ENCODE data around the gene SLC7A5. TPM values are rescaled to one million over a fixed set of nuclear protein-coding genes. Genes with fewer than 3 reads are reported as not detected.
"Not testable (repeated sequence)": the region's sequence is repeated elsewhere in the genome, so short reads cannot be mapped to it uniquely, and the experiment has no call there.

The SLC7A5 gene
- total RNA-seq, 6 donors from 2014 or later = 4.7 to 20.4 (median 8.5) TPM

- H3K4me3 ChIP-seq = peak overlapping the region; percentile 18 to 60 (median 58)
- not testable (repeated sequence) for H3K9me3 ChIP-seq, H3K27me3 ChIP-seq, H3K36me3 ChIP-seq
- WGBS, 2 donors = 11% methylated on average over 32 to 35 of the region's 37 CpGs
- H3K4me1 ChIP-seq = peaks cover 9 to 36% (median 29%) of the 10 kb centered on the region in 4 donors
- ATAC-seq (ENCODE audit: low FRiP score in 2 of 2) (peak; percentile 52 to 68), DNase-seq (peak in 1 of 2 donors; percentile 81)
- TF ChIP-seq POLR2A (IDR thresholded peaks at IDR 0.05) = peak in 1 of 4 donors; percentile 21
- peak overlapping the region in 3 of 4 donors; percentile 40 to 66 (median 64) for H3K27ac ChIP-seq
Measured at GRCh38 chr16:87868254-87869029, 865 bp downstream of the SLC7A5 start.

GRCh38 chr16:87865902-87866555, 3.3 kb downstream of the SLC7A5 start:
- not testable (repeated sequence) for DNase-seq; H3K4me3 ChIP-seq; ATAC-seq (ENCODE audit: low FRiP score in 2 of 2); H3K36me3 ChIP-seq; H3K9me3 ChIP-seq; H3K27me3 ChIP-seq
- 75 to 81% methylated on average over 16 of the region's 16 CpGs for WGBS, 2 donors
- Histone ChIP-seq H3K27ac (peak overlapping the region in 1 of 4 donors; percentile 39), H3K4me1 (peaks cover 5 to 22% (median 16%) of the 10 kb centered on the region in 4 donors)

DNA sequence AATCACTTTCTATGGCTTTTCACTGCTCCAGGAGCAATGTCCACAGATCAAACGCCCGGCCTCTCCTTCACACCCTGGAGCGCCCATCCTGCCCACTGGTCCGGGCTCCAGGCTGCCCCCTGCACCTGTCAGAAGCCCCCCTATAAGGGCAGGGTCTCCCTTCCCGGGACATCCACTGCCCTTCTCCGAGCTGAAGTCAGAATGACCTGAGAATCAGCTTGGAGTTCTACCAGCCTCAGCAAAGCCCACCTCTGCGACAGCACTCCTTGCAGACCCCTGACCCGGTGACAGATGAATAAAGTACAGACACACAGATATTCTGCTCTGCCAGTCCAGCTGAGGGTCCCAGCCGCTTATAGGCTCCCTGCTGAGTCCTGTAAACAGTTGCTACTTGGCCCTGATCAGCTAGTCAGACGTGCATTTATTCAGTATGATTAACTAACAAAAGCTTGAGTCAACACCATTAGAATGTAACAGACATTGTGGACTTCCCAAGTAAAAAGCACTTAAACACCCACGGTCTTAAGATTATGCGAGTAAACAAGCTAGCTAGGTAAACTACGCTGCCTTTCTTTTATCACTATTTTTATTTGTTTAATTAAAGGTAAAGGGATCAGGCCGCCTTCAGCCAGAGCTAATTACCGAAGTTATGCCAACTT, 4.8 kb downstream of the SLC7A5 start:
- Histone ChIP-seq H3K36me3 (no peaks in the 10 kb centered on the region), H3K27me3 (no peaks in the 10 kb centered on the region), H3K4me3 (no peak overlapping the region), H3K4me1 (peaks cover 4 to 18% (median 12%) of the 10 kb centered on the region in 4 donors), H3K9me3 (peaks cover 0 to under 1% (median 0%) of the 10 kb centered on the region in 4 donors), H3K27ac (no peak overlapping the region)
- 77 to 81% methylated on average over 15 of the region's 15 CpGs for WGBS, 2 donors
- TF ChIP-seq POLR2A (IDR thresholded peaks at IDR 0.05) = no peak
- TF ChIP-seq EP300 (IDR thresholded peaks at IDR 0.05) = no peak
- no peak for TF ChIP-seq CTCF (IDR thresholded peaks at IDR 0.05)
- no peak for TF ChIP-seq POLR2AphosphoS5 (IDR thresholded peaks at IDR 0.05)
- ATAC-seq (ENCODE audit: low FRiP score in 2 of 2) (no peak), DNase-seq (no peak)

GRCh38 chr16:87863327-87863635, 6.0 kb downstream of the SLC7A5 start:
- not testable (repeated sequence) for H3K27me3 ChIP-seq; ATAC-seq (ENCODE audit: low FRiP score in 2 of 2); H3K27ac ChIP-seq; H3K4me3 ChIP-seq; H3K36me3 ChIP-seq; DNase-seq; H3K9me3 ChIP-seq
- 87 to 91% methylated on average over 8 to 9 of the region's 9 CpGs for WGBS, 2 donors
- peaks cover 0 to 19% (median 2%) of the 10 kb centered on the region in 4 donors for H3K4me1 ChIP-seq

GRCh38 chr16:87862597-87863326, 6.5 kb downstream of the SLC7A5 start:
- H3K9me3 ChIP-seq; H3K4me3 ChIP-seq; ATAC-seq (ENCODE audit: low FRiP score in 2 of 2); H3K36me3 ChIP-seq; H3K27ac ChIP-seq; H3K27me3 ChIP-seq: not testable (repeated sequence)
- DNase-seq = peak in 1 of 2 donors; percentile 62
- H3K4me1 ChIP-seq = peaks cover 0 to 18% (median 0%) of the 10 kb centered on the region in 4 donors
- WGBS, 2 donors = 94 to 98% methylated on average over 8 to 26 of the region's 26 CpGs

- H3K27ac ChIP-seq; H3K27me3 ChIP-seq; H3K4me3 ChIP-seq; H3K36me3 ChIP-seq; H3K9me3 ChIP-seq; ATAC-seq (ENCODE audit: low FRiP score in 2 of 2): not testable (repeated sequence)
- peak in 1 of 2 donors; percentile 61 for DNase-seq
- peaks cover 0 to 16% (median under 1%) of the 10 kb centered on the region in 4 donors for H3K4me1 ChIP-seq
- 80 to 93% methylated on average over 1 to 18 of the region's 18 CpGs for WGBS, 2 donors
Measured at GRCh38 chr16:87861300-87862099, 7.8 kb downstream of the SLC7A5 start.
